A549 (cell line): ENCODE results near the gene OR14J1. TPM values are rescaled to one million over a fixed set of nuclear protein-coding genes. Genes with fewer than 3 reads are reported as not detected.

Source experiments
- ATAC-seq, 2 experiments: fragments of 200-7000 bp in 1 of 2; fragments of >200 bp in 1 of 2; cut with Nextera tagmentation in 1 of 2; cut with Tn5 transposase in 1 of 2; 3 replicates each; pipeline versions ENCODE4 v1.8.0 to v1.9.1; 2018 to 2020; ENCODE audit warnings: mild to moderate bottlenecking in 1 of 2, moderate library complexity in 1 of 2
- CTCF ChIA-PET: fragments of 300-600 bp; sonication (Branson Sonifier 250); formaldehyde crosslinking; extraction: SDS; loops from one replicate; lab custom pipeline; 2021; ENCODE audit warnings: antibody characterized with exemption, inconsistent platforms; lab: Yijun Ruan, JAX
- POLR2A ChIA-PET: fragments of 350-600 bp; formaldehyde crosslinking; extraction: SDS; loops from one replicate; lab custom pipeline; 2021; ENCODE audit warnings: antibody characterized with exemption, inconsistent platforms; lab: Yijun Ruan, JAX
- DNase-seq, 2 experiments: peaks; one replicate each; pipeline versions ENCODE4 v3.0.0 to v3.0.0-alpha.2; 2011 to 2016; ENCODE audit warnings: low read depth in 1 of 2, low spot score in 1 of 2
- FAIRE-seq: peaks from 2 replicates; lab custom pipeline; 2011; peaks lifted over from hg19 to GRCh38; lab: Jason Lieb, UNC
- H3K27ac ChIP-seq, 2 experiments: fragments of >200 bp; sonication (Bioruptor Twin); formaldehyde crosslinking; 3 replicates each; pipeline ENCODE4 v1.5.1; 2016 to 2017
- H3K4me1 ChIP-seq: fragments of >200 bp; sonication (Bioruptor Twin); formaldehyde crosslinking; 3 replicates; pipeline ENCODE4 v1.6.1; 2016
- H3K4me2 ChIP-seq: fragments of >200 bp; sonication (Bioruptor Twin); formaldehyde crosslinking; 3 replicates; pipeline ENCODE4 v1.6.1; 2016
- H3K4me3 ChIP-seq: fragments of >200 bp; sonication (Bioruptor Twin); formaldehyde crosslinking; 3 replicates; pipeline ENCODE4 v1.5.1; 2016
- H3K9me3 ChIP-seq: fragments of >200 bp; sonication (Bioruptor Twin); formaldehyde crosslinking; 3 replicates; pipeline ENCODE4 v1.6.1; 2016
- BCL3 ChIP-seq: fragments of >200 bp; sonication (Bioruptor Twin); formaldehyde crosslinking; IDR thresholded peaks from 3 replicates; pipeline ENCODE4 v1.6.1; 2016
- CBX2 ChIP-seq: fragments of 200-600 bp; sonication (generic); IDR thresholded peaks from 2 replicates; pipeline ENCODE4 v1.6.1; 2016; ENCODE audit warnings: low read depth, mild to moderate bottlenecking, borderline replicate concordance
- CEBPB ChIP-seq, 2 experiments: fragments of >200 bp in 1 of 2; sonication (Bioruptor Twin) in 1 of 2; formaldehyde crosslinking in 1 of 2; IDR thresholded peaks; 2 replicates each; pipeline ENCODE4 v1.6.1; 2012 to 2016
- ELK1 ChIP-seq: fragments of 150-350 bp; IDR thresholded peaks from 2 replicates; pipeline ENCODE4 v1.6.1; 2014; ENCODE audit warnings: low read depth, mild to moderate bottlenecking, low read length
- ESRRA ChIP-seq: fragments of 150-350 bp; IDR thresholded peaks from 2 replicates; pipeline ENCODE4 v1.6.1; 2014; ENCODE audit warnings: mild to moderate bottlenecking, low read length, borderline replicate concordance
- FOSB ChIP-seq: fragments of 250-450 bp; sonication (Bioruptor Pico); IDR thresholded peaks from 2 replicates; pipeline ENCODE4 v1.5.0; 2020; ENCODE audit warnings: mild to moderate bottlenecking, moderate library complexity
- FOSL2 ChIP-seq, 2 experiments: fragments of 450-650 bp in 1 of 2; fragments of >200 bp in 1 of 2; sonication (Bioruptor Twin) in 1 of 2; formaldehyde crosslinking; IDR thresholded peaks; 2 replicates each; pipeline versions ENCODE4 v1.5.0 to v1.6.1; 2016 to 2020; ENCODE audit warnings: mild to moderate bottlenecking in 1 of 2, moderate library complexity in 1 of 2
- HDAC2 ChIP-seq: fragments of 200-600 bp; sonication (generic); IDR thresholded peaks from 2 replicates; pipeline ENCODE4 v1.6.1; 2016
- HOXB13 ChIP-seq: fragments of 250-450 bp; sonication (Bioruptor Pico); IDR thresholded peaks from 2 replicates; pipeline ENCODE4 v1.5.0; 2020; ENCODE audit warnings: low read depth, mild to moderate bottlenecking, moderate library complexity
- HOXB5 ChIP-seq: fragments of 250-450 bp; sonication (Bioruptor Pico); IDR thresholded peaks from 2 replicates; pipeline ENCODE4 v1.5.0; 2020; ENCODE audit warnings: mild to moderate bottlenecking, moderate library complexity
- JUNB ChIP-seq: fragments of >200 bp; sonication (Bioruptor Twin); formaldehyde crosslinking; IDR thresholded peaks from 2 replicates; pipeline ENCODE4 v1.6.1; 2016
- MAX ChIP-seq: IDR thresholded peaks from 2 replicates; pipeline ENCODE4 v1.6.1; 2012
- MAZ ChIP-seq: fragments of 150-350 bp; IDR thresholded peaks from 2 replicates; pipeline ENCODE4 v1.6.1; 2014; ENCODE audit warnings: antibody characterized with exemption, low read depth, low read length, borderline replicate concordance
- NR3C1 ChIP-seq: fragments of >200 bp; sonication (Bioruptor Twin); formaldehyde crosslinking; IDR thresholded peaks from 3 replicates; pipeline ENCODE4 v1.6.1; 2017
- PHF8 ChIP-seq: fragments of 200-600 bp; sonication (generic); IDR thresholded peaks from 2 replicates; pipeline ENCODE4 v1.6.1; 2016; ENCODE audit warnings: low read depth, mild to moderate bottlenecking, antibody characterized with exemption, moderate library complexity, borderline replicate concordance
- REST ChIP-seq: fragments of 200-600 bp; sonication (generic); IDR thresholded peaks from 2 replicates; pipeline ENCODE4 v1.6.1; 2016; ENCODE audit warnings: antibody characterized with exemption, mild to moderate bottlenecking, moderate library complexity
- SMC3 ChIP-seq: fragments of >200 bp; sonication (Bioruptor Twin); formaldehyde crosslinking; IDR thresholded peaks from 3 replicates; pipeline ENCODE4 v1.6.1; 2018; ENCODE audit warnings: inconsistent platforms
- USF2 ChIP-seq: fragments of 450-650 bp; IDR thresholded peaks from 2 replicates; pipeline ENCODE4 v1.6.1; 2014; ENCODE audit warnings: antibody characterized with exemption
- WGBS: methylation state at CpG from one replicate; pipeline ENCODE4 v1.1.6; 2017; ENCODE audit errors: missing lambda C conversion rate; 5-methylcytosine and 5-hydroxymethylcytosine counted together
- polyA plus RNA-seq, 4 experiments: library from polyadenylated mRNA; depleted of rRNA in 3 of 4; stranded (reverse); fragments of >200 nt; fragmentation: RNase III in 1 of 4; extraction: RNeasy Plus Mini Kit Qiagen cat#74134 plus additional on column Dnase treatment in 1 of 4; gene quantifications; 2 replicates in 3 of 4; 3 replicates in 1 of 4; pipeline ENCODE4 v1.2.3, GENCODE V29; 2011 to 2017
- TF ChIP-seq, protein P1 (sequence below): IDR thresholded peaks from 2 replicates; pipeline ENCODE4 v1.6.1; 2012; ENCODE audit warnings: low read depth, borderline replicate concordance

The OR14J1 gene
- polyA plus RNA-seq, 2 of the 4 experiments (the other 2 are of a cell fraction): not detected

DNA sequence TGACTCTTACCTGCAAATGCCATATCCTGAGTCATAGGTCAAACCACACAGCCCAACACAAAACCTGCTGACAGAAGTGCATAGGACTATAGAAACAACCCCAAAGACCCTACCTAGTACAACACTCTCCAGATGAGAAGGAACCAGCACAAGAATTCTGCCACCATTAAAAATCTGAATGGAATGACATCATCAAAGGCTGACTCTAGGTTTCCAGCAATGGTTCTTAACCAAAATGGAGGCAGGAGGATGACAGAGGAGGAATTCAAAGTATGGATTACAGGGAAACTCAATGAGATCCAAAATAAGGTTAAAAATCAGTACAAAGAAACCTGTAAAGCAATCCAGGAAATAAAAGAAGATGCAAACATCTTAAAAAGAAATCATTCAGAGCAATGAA is 31.2 kb downstream of the OR14J1 start:
- CTCF ChIA-PET: no interaction called here
- Histone ChIP-seq H3K4me3 (no peak overlapping the region), H3K9me3 (no peaks in the 10 kb centered on the region), H3K4me2 (no peak overlapping the region), H3K27ac (no peak overlapping the region), H3K4me1 (no peaks in the 10 kb centered on the region)
- POLR2A ChIA-PET: no interaction called here
- FAIRE-seq: no peak
- TF ChIP-seq, protein P1, sequence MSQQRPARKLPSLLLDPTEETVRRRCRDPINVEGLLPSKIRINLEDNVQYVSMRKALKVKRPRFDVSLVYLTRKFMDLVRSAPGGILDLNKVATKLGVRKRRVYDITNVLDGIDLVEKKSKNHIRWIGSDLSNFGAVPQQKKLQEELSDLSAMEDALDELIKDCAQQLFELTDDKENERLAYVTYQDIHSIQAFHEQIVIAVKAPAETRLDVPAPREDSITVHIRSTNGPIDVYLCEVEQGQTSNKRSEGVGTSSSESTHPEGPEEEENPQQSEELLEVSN: no peak
- TF ChIP-seq JUNB (no peak), USF2 (no peak), CEBPB (IDR thresholded peaks at IDR 0.05) (no peak), HOXB5 (CRISPR knock-in tag) (no peak)
- no peak for ATAC-seq
- DNase-seq: no peak

DNA sequence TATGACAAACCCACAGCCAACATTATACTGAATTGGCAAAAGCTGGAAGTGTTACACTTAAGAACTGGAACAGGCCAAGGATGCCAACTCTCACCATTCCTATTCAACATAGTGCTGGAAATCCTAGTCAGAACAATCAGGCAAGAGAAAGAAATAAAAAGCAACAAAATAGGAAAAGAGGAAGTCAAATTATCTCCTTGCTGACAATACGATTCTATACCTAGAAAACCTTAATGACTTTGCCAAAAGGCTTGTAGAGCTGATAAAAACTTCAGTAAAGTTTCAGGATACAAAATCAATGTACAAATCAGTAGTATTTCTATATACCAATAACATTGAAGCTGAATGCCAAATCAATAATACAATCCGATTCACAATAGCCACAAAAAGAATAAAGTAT is 34.8 kb downstream of the OR14J1 start:
- Histone ChIP-seq H3K4me2 (no peak overlapping the region), H3K27ac (no peak overlapping the region)
- CTCF ChIA-PET: no interaction called here
- POLR2A ChIA-PET: no interaction called here
- TF ChIP-seq NR3C1 (no peak), SMC3 (no peak), FOSB (CRISPR knock-in tag) (no peak), ELK1 (no peak), HOXB13 (CRISPR knock-in tag) (no peak), FOSL2 (IDR thresholded peaks at IDR 0.05) (no peak), FOSL2 (CRISPR knock-in tag; IDR thresholded peaks at IDR 0.05) (no peak), CBX2 (no peak), HDAC2 (no peak), ESRRA (no peak), BCL3 (no peak), REST (no peak), PHF8 (no peak), MAZ (no peak), MAX (no peak)
- TF ChIP-seq, all 56 proteins: peak for 0
- DNase-seq (no peak), ATAC-seq (no peak), FAIRE-seq (no peak)
- 4% methylated on average over 2 of the region's 2 CpGs for WGBS
- Histone ChIP-seq H3K9me3 (no peaks in the 10 kb centered on the region), H3K4me3 (no peak overlapping the region), H3K4me1 (no peaks in the 10 kb centered on the region)
